ENCODE data around the gene ZNF431. TPM values are rescaled to one million over a fixed set of nuclear protein-coding genes. Genes with fewer than 3 reads are reported as not detected.

Gene ZNF431
- total RNA-seq (ENCODE audit: low replicate concordance), result 5.1 and 10.1 TPM in 2 replicates

DNA sequence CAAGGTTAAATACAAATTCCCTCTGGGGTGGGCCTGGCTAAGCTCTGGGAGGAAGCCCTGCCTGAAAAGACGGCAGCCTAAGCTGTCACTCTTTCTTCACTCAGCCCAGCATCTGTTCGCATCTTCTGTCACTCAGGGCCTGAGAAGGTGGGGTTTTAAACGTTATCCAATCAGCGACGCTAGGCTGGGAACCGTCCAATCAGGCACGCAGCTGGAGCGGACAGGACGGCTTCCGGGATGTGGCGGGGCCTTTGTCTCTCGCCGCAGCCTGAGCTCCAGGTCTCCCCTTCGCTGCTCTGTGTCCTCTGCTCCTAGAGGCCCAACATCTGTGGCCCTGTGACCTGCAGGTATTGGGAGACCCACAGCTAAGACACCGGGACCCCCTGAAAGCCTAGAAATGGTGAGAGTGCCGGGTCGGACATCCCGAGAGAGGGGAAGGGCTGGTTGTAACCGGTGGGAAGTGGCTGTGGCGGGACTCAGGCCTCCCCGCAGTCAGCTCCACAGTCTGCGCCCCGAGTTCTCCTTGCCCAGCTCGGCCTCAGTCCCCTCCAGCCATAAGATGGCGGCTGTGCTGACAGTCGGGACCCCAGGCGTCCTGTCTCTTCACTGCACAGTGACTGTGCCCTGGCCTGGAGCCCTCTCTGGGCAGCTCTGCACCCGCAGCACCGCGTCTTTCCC, at the start of gene ZNF431:
TSS of gene ZNF431 (plus strand) at position 254 of the 678 bp plus-strand sequence. CDS start at position 398, 144 bp downstream.
- TF ChIP-seq, protein P1, sequence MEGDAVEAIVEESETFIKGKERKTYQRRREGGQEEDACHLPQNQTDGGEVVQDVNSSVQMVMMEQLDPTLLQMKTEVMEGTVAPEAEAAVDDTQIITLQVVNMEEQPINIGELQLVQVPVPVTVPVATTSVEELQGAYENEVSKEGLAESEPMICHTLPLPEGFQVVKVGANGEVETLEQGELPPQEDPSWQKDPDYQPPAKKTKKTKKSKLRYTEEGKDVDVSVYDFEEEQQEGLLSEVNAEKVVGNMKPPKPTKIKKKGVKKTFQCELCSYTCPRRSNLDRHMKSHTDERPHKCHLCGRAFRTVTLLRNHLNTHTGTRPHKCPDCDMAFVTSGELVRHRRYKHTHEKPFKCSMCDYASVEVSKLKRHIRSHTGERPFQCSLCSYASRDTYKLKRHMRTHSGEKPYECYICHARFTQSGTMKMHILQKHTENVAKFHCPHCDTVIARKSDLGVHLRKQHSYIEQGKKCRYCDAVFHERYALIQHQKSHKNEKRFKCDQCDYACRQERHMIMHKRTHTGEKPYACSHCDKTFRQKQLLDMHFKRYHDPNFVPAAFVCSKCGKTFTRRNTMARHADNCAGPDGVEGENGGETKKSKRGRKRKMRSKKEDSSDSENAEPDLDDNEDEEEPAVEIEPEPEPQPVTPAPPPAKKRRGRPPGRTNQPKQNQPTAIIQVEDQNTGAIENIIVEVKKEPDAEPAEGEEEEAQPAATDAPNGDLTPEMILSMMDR (IDR thresholded peaks at IDR 0.05; ENCODE audit: insufficient read depth, low read length), result no peak
- H3K4me3 ChIP-seq (ENCODE audit: low read depth, low read length), result peak within 1 kb of the TSS; percentile 95
- DNase-seq (ENCODE audit: low read depth), result peak; percentile 91

DNA sequence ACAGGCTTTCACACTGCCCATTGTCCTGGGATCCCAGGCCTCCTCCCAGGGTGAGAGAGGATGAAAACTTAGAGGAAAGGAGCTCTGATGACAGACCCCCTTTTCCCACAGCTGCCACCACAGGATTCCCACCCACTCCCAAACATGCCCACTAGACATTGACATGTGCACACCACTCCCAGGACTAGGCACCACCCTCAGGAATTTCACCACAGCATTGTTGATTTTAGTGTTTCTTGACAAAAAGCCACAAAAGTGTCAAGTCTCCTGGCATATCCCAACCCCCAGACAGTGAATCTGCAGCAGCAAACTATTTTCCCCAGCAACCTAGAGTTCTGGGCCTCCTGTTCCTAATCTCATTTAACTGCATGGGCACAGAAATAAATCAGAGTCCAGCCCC, 49.7 kb upstream of the ZNF431 start:
- DNase-seq (ENCODE audit: low read depth), result peak; percentile 20
- TF ChIP-seq, protein P1 (IDR thresholded peaks at IDR 0.05; ENCODE audit: insufficient read depth, low read length), result no peak

DNA sequence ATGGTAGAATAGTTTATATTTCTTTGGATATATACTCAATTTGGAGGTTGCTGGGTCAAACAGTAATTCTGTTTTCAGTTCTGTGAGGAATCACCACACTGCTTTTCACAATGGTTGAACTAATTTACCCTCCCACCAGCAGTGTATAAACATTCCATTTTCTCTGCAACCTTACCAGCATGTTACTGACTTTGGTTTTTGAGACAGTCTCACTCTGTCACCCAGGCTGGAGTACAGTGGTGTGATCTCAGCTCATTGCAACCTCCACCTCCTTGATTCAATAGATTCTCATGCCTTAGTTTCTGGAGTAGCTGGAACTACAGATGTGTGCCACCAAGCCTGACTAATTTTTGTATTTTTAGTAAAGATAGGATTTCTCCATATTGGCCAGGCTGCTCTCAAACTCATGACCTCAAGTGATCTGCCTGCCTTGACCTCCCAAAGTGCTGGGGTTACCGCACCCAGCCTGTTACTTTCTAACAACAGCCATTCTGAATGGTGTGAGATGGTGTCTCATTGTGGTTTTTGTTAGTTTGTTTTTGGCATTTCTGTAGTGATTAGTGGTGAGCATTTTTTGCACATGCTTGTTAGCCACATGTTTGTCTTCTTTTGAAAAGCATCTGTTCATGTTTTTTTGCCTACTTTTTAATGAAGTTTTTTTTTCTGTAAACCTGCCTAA, 47.4 kb upstream of the ZNF431 start:
- no peak for DNase-seq (ENCODE audit: low read depth)
- TF ChIP-seq, protein P1 (IDR thresholded peaks at IDR 0.05; ENCODE audit: insufficient read depth, low read length), result no peak
- no peak overlapping the region for H3K4me3 ChIP-seq (ENCODE audit: low read depth, low read length)

More for the DNA sequence above, 49.7 kb upstream of the ZNF431 start:
- H3K4me3 ChIP-seq (ENCODE audit: low read depth, low read length), result no peak overlapping the region

DNA sequence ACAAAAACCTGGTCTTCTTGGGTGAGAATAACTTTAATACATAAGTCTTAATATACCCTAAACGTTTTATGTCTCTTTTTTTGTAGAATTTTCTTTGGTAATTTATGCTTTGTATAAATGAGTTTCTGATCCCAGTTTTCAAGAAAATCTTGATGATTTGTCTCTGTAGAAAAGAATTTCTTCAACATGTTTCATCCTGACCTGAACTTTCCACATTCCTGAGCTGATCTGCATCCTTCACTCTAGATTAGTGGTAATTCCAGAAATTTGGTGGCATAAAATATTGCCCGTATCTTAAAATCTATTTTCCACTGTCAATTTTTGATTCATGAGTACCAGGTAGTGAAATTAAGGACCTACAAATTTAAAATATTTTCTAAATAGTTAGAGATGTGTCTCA, 43.5 kb upstream of the ZNF431 start:
- TF ChIP-seq, protein P1 (IDR thresholded peaks at IDR 0.05; ENCODE audit: insufficient read depth, low read length), result no peak
- no peak for DNase-seq (ENCODE audit: low read depth)
- no peak overlapping the region for H3K4me3 ChIP-seq (ENCODE audit: low read depth, low read length)

- no peak for DNase-seq (ENCODE audit: low read depth)
- no peak overlapping the region for H3K4me3 ChIP-seq (ENCODE audit: low read depth, low read length)
- TF ChIP-seq, protein P1 (IDR thresholded peaks at IDR 0.05; ENCODE audit: insufficient read depth, low read length), result no peak
These were observed 40.2 kb upstream of the ZNF431 start for GRCh38 chr19:21101521-21102242.

GRCh38 chr19:21109116-21109515, 32.7 kb upstream of the ZNF431 start:
- no peak overlapping the region for H3K4me3 ChIP-seq (ENCODE audit: low read depth, low read length)
- TF ChIP-seq, protein P1 (IDR thresholded peaks at IDR 0.05; ENCODE audit: insufficient read depth, low read length), result no peak
- DNase-seq (ENCODE audit: low read depth), result peak; percentile 5
